Ovary (tissue), 3 donors: ENCODE data around the gene CDHR2.

Experiments used
- CTCF ChIP-seq, 3 donors: fragments of 450-650 bp in 2 of 3; fragments of 200-600 bp in 1 of 3; IDR thresholded peaks; one replicate each; pipeline versions ENCODE4 v1.5.1 to v1.8.0; 2016 to 2022; ENCODE audit warnings: antibody characterized with exemption in 3 of 3, mild to moderate bottlenecking in 1 of 3
- EP300 ChIP-seq: sonication (generic); formaldehyde crosslinking; IDR thresholded peaks from one replicate; pipeline ENCODE4 v1.6.1; 2017; ENCODE audit warnings: antibody characterized with exemption
- donor health status: DM: no; HTN: no; CAD: no.

DNA sequence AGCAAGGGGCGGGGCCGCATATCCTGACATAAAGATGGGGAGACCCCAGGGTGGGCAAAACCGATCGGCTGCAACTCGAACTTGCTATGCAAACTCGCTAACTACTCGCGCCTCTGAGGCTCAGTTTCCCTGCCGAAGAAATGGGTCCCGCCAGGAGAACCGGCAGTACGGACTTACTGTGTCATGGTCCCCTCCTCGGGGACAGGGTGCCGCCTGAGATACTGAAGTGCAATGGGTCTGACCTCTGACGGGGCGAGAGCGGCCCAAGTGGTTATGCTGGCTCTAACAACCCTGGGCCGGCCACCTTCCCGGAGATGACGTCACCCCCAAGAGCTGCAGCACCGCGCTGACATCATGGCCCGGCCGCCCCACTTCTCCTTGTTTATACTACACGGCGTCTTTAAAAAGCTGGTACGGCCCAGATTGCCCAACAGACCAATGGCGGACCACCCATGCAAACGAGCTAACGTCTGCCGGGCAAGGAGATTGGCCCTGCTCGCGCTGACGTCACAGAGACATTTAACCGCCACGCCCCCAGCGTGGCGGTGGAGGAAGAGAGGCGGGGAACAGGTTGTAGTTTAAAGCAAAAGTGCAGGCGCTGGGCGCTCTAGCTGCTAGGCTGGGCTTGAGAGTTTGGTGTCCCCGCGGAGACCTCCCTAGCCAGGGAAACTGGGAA, 11.4 kb upstream of the CDHR2 start:
- TF ChIP-seq EP300 = peak; percentile 54
- TF ChIP-seq CTCF (IDR thresholded peaks at IDR 0.05) = peak in 1 of 3 donors; percentile 19
